Measurements from ENCODE around the gene CLDN1. TPM values are rescaled to one million over a fixed set of nuclear protein-coding genes. Genes with fewer than 3 reads are reported as not detected.
"Not testable (repeated sequence)": the region's sequence is repeated elsewhere in the genome, so short reads cannot be mapped to it uniquely, and the experiment has no call there.

CLDN1 gene
- total RNA-seq, 1 donor from 2014 or later: 0.08 TPM

DNA sequence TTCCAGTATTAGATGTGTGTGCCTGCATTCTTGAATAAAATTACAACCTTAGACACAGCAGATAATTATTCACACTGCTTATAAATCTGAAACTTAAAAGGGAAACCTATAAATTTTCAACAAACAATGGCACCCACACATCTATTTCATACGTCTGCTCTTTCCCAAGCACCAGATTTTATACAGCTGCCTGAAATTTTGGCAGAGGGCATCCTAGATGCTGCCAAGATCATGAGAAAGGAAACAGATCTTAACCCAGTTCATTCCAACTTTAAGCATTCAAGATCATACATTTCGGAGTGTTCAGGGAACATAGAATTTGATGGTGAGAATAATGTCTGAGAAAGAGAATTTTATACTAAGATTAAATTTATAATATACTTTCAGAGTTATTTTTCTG lies 53.1 kb downstream of the CLDN1 start:
- Histone ChIP-seq H3K4me1 (no peaks in the 10 kb centered on the region), H3K9me3 (replicated peaks) (no peaks in the 10 kb centered on the region), H3K36me3 (no peaks in the 10 kb centered on the region), H3K27me3 (ENCODE audit: low read depth) (no peaks in the 10 kb centered on the region), H3K4me3 (no peak overlapping the region), H3K27ac (replicated peaks) (no peak overlapping the region)
- intact Hi-C loops (cut with micrococcal nuclease): no loop called here
- TF ChIP-seq, protein P1, sequence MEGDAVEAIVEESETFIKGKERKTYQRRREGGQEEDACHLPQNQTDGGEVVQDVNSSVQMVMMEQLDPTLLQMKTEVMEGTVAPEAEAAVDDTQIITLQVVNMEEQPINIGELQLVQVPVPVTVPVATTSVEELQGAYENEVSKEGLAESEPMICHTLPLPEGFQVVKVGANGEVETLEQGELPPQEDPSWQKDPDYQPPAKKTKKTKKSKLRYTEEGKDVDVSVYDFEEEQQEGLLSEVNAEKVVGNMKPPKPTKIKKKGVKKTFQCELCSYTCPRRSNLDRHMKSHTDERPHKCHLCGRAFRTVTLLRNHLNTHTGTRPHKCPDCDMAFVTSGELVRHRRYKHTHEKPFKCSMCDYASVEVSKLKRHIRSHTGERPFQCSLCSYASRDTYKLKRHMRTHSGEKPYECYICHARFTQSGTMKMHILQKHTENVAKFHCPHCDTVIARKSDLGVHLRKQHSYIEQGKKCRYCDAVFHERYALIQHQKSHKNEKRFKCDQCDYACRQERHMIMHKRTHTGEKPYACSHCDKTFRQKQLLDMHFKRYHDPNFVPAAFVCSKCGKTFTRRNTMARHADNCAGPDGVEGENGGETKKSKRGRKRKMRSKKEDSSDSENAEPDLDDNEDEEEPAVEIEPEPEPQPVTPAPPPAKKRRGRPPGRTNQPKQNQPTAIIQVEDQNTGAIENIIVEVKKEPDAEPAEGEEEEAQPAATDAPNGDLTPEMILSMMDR (IDR thresholded peaks at IDR 0.05; ENCODE audit: borderline replicate concordance): no peak
- DNase-seq: no peak

DNA sequence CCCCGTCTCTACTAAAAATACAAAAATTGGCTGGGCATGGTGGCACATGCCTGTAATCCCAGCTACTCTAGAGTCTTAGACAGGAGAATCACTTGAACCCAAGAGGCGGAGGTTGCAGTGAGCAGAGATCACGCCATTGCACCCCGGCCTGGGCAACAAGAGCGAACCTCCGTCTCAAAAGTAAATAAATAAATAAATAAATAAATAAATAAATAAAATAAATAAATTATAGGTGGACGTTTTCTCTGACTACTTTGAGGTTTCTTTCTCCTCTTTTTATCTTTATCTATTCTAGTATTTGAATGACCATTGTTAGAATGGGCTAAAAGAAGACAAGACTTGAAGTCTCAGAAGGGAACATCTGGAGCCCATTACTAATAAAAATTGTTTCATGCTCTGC lies 54.8 kb downstream of the CLDN1 start:
- intact Hi-C loops (cut with micrococcal nuclease); H3K36me3 ChIP-seq; H3K4me3 ChIP-seq; H3K9me3 ChIP-seq (replicated peaks); H3K27ac ChIP-seq (replicated peaks); H3K27me3 ChIP-seq (ENCODE audit: low read depth); DNase-seq; H3K4me1 ChIP-seq: not testable (repeated sequence)

DNA sequence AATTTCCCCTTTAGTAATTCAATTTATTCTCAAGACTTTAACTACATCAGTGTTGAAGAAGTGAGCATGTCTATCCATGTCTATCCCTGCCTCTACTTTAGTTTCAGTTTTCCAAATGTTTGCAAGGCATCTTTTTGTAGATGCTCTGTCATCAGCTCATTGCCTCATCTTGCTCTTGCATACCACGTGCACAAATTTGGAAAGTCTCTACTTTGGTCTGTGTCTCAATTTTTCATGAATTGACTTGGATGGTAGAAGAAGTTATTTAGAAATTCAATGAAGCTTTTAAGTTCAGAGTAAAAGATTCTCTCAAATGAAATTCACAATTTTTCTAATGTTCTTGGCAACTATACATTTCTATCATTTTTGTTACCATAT lies 55.3 kb downstream of the CLDN1 start:
- no peaks in the 10 kb centered on the region for H3K4me1 ChIP-seq
- H3K36me3 ChIP-seq: no peaks in the 10 kb centered on the region
- H3K4me3 ChIP-seq: no peak overlapping the region
- TF ChIP-seq, protein P1 (IDR thresholded peaks at IDR 0.05; ENCODE audit: borderline replicate concordance): no peak
- no peaks in the 10 kb centered on the region for H3K9me3 ChIP-seq (replicated peaks)
- intact Hi-C loops (cut with micrococcal nuclease): no loop called here
- no peak for DNase-seq
- no peaks in the 10 kb centered on the region for H3K27me3 ChIP-seq (ENCODE audit: low read depth)
- no peak overlapping the region for H3K27ac ChIP-seq (replicated peaks)

DNA sequence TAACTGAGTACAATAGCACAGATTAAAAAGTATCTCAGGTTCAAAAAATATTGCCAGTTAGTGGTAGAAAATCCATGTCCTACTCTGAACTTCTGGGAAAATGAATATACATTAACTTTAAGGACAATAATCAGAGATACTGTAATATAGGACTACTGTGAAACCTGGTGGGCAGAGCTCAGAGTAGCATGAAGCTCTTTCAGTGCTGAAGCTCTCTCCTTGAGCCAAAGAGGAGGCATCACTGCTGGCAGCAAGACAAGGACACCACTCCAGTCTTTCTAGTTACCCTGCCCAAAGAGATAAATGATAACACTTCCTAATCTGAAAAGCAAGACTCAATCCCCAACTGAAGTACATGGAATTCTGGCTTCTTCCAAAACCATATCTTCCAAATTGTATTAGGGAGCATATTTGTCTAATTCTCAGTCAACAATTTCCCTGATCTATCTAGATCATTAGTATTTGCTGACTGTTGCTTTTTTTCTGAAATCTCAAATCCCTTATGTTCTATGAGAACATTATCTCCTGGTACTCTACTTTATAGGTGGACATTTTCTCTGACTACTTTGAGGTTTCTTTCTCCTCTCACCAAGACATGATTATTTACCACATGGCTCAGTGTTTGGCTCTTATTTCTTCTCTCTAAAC lies 55.9 kb downstream of the CLDN1 start:
- Histone ChIP-seq H3K9me3 (replicated peaks) (no peaks in the 10 kb centered on the region), H3K36me3 (no peaks in the 10 kb centered on the region), H3K4me1 (no peaks in the 10 kb centered on the region), H3K27me3 (ENCODE audit: low read depth) (no peaks in the 10 kb centered on the region), H3K27ac (replicated peaks) (no peak overlapping the region), H3K4me3 (no peak overlapping the region)
- intact Hi-C loops (cut with micrococcal nuclease): no loop called here
- DNase-seq: no peak
- TF ChIP-seq, protein P1 (IDR thresholded peaks at IDR 0.05; ENCODE audit: borderline replicate concordance): no peak

DNA sequence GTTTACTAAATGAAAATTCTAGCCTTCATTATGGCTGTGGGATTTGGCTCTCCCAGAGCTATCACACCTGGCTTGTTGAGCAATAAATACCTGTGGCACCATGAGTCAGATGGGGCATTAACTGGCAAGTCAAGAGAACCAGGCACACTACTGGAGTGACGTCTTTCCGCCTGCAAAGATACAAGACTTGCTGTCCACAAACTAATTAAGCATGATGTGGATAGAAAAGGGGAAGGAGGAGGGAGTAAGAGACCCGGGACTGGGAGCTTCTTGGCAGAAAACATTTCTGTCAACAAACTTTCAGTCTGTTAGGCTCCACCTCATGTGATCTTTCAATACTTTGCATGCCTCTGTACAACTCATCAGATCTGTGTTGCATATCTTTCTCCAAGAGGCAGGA lies 56.5 kb downstream of the CLDN1 start:
- H3K36me3 ChIP-seq: no peaks in the 10 kb centered on the region
- DNase-seq: no peak
- intact Hi-C loops (cut with micrococcal nuclease): no loop called here
- no peak overlapping the region for H3K4me3 ChIP-seq
- H3K27me3 ChIP-seq (ENCODE audit: low read depth): no peaks in the 10 kb centered on the region
- H3K4me1 ChIP-seq: no peaks in the 10 kb centered on the region
- no peaks in the 10 kb centered on the region for H3K9me3 ChIP-seq (replicated peaks)
- H3K27ac ChIP-seq (replicated peaks): no peak overlapping the region
- TF ChIP-seq, protein P1 (IDR thresholded peaks at IDR 0.05; ENCODE audit: borderline replicate concordance): no peak

DNA sequence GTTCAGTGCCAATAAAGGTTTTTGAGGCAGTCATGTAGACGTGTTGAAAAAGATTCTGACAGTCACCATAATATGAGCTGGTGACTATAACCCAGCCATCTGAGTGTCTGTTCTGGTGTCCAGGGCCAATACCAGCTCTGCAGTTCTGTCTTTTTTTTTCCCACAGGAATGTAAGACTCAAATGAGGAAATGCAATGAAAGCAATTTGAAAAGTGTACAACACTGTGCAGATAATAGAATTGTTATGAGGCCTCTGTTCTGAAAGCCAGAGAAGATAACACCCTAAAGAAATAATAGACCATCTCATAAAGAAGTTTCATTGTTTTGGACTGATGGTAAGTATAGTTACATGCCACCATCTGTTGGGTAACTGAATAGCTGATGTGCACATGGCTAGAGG lies 57.1 kb downstream of the CLDN1 start:
- Histone ChIP-seq H3K9me3 (replicated peaks) (no peaks in the 10 kb centered on the region), H3K4me1 (no peaks in the 10 kb centered on the region), H3K27ac (replicated peaks) (no peak overlapping the region), H3K36me3 (no peaks in the 10 kb centered on the region), H3K4me3 (no peak overlapping the region), H3K27me3 (ENCODE audit: low read depth) (no peaks in the 10 kb centered on the region)
- intact Hi-C loops (cut with micrococcal nuclease): no loop called here
- TF ChIP-seq, protein P1 (IDR thresholded peaks at IDR 0.05; ENCODE audit: borderline replicate concordance): no peak
- no peak for DNase-seq
